GM20431 (cell line): ENCODE data around the gene PIGN.
"Not testable (repeated sequence)": the region's sequence is repeated elsewhere in the genome, so short reads cannot be mapped to it uniquely, and the experiment has no call there.

Source experiments
- in situ Hi-C: fragments of 300-500 bp; cut with MseI, MboI; formaldehyde crosslinking; loops from one replicate; pipeline ENCODE4 v1.15.0; 2020; ENCODE audit warnings: low sequenced_read_pairs; ENCODE audit not compliant: unreplicated experiment

PIGN gene

DNA sequence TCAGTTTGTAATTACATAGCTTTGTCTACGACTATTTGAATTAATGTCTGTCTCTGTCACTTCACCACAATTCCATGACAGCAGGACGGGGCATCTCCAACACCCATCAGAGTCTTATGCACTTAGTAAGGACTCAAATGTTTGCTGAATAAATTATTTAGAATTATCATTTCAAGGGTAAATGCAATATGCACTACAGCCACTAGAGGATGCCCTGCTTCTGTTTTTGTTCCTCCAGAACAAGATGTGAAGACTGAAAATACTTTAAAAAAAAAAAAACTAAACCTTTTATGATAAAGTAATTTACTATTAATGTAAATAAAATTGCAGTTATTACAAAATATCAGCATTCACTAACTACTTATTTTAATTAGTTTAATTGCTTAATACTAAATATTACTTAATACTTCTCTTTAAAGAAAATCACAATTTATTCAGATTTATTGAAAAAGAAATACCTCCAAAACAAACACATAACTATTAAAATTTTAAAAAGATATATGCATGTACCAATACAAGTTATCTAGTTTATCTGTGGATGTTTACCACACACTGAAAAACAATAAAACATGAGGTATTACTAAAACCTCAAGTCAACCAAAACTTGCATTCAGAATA lies 3.2 kb downstream of the PIGN start:
- in situ Hi-C loops, result loop anchor here (25.0 kb wide), 1 partner anchor 354 kb away; no protein-coding TSS in a partner anchor

DNA sequence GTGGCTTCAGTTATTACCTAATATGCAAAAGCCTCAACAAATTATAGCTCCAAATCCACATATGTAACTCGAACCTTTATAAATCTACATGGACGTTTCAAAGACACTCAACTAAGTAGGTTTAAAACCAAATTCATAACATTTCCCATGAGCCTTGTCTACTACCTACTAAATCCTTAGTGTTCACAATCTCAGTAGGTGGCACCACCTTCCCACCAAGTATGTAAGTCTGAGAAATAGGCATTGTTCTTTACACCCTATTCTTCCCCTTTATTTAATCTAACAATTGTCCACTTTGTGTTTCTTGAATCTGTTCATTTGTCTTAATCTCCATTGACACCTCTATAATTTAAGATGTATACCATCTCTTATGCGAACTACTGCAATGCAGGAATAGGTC lies 4.6 kb downstream of the PIGN start:
- in situ Hi-C loops, result loop anchor here (25.0 kb wide), 1 partner anchor 355 kb away; no protein-coding TSS in a partner anchor

DNA sequence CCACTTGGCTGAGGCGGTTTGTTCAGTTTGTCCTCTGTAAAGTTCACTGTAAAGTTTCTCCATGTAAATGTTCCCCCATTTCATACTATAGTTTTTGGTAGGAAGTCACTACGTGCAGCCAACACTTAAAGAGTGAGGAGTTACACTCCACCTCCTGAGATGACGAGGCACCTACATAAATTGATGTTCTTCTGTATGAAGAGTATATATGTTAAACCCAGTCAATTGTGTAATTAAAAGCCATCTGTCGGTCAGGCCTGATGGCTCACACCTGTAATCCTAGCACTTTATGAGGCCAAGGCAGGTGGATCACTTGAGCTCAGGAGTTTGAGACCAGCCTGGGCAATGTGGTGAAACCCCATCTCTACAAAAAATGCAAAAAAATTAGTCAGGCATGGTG lies 7.6 kb downstream of the PIGN start:
- in situ Hi-C loops, result loop anchor here (25.0 kb wide), 1 partner anchor 358 kb away; no protein-coding TSS in a partner anchor

DNA sequence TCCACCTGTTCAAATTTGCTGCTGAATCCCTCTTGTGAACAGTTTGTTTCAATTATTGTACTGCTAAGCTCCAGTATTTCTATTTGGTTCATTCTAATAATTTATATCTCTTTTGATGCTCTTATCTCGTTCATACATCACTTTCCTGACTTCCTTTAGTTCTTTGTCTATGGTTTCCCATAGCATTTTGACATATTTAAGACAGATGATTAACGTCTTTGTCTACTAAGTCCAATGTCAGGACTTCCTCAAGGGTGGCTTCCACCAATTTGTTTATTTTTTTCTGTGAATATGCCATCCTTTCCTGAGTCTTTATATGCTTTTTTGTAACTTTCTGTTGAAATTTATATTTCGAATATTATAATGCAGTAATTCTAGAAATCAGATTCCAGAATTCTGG lies 9.6 kb downstream of the PIGN start:
- in situ Hi-C loops, result loop anchor here (25.0 kb wide), 1 partner anchor 360 kb away; no protein-coding TSS in a partner anchor

DNA sequence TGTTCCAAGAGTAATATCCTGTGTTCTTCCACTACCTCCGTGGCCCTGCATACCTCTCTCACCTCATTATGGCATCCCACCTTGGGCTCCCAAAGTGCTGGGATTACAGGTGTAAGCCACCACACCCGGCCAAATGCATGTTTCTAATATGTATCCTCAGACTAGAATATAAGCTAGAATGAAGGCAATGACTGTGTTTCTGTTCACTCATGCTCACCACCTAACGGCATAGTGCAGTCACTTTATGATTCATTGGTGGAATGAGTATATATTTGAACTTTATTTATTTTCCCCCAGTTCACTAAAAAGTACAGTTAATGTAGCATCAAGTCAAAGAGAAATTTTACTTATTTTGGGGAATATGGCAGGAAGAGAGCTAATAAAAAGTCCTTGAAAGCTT lies 11.3 kb downstream of the PIGN start:
- in situ Hi-C loops, result loop anchor here (25.0 kb wide), 1 partner anchor 362 kb away; no protein-coding TSS in a partner anchor

DNA sequence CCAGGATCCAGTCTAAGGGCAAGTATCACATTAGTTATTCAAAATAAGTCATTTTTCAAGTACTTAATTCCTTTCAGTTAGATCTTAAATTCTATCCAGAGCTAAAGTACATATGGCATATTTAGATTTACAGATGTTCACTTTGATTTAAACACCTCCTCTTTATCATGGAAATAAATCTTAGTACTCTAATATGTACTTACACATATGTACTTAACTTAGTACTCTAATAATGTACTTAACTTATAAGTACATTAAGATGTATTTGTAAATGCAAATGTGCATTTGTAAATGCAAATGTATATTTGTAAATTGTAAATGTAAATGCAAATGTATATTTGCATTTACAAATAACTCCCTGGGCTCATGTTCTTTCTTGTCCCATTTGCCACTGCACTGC lies 14.6 kb downstream of the PIGN start:
- in situ Hi-C loops, result no loop called here

DNA sequence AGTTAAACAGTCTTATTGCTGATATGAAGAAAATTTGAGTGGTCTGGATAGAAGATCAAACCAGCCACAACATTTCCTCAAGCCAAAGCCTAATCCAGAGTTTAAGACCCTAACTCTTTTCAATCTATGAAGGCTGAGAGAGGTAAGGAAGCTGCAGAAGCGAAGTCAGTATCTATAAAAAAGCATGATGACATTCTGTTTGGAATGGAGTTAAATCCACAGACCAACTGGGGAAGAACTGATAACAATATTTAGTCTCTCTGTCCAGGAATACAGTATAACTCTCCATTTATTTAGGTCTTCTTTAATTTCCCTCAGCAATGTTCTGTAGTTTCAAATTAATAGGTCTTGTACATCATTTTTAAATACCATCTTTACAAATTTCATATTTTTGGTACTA lies 16.0 kb downstream of the PIGN start:
- in situ Hi-C loops, result no loop called here

DNA sequence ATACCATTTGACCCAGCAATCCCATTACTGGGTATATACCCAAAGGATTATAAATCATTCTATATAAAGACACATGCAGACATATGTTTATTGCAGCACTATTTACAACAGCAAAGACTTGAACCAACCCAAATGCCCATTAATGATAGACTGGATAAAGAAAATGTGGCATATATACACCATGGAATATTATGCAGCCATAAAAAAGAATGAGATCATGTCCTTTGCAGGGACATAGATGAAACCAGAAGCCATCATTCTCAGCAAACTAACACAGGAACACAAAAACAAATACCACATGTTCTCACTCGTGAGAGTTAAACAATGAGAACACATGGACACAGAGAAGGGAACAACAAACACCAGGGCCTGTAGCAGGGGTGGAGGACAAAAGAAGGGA lies 20.3 kb downstream of the PIGN start:
- in situ Hi-C loops, result not testable (repeated sequence)

DNA sequence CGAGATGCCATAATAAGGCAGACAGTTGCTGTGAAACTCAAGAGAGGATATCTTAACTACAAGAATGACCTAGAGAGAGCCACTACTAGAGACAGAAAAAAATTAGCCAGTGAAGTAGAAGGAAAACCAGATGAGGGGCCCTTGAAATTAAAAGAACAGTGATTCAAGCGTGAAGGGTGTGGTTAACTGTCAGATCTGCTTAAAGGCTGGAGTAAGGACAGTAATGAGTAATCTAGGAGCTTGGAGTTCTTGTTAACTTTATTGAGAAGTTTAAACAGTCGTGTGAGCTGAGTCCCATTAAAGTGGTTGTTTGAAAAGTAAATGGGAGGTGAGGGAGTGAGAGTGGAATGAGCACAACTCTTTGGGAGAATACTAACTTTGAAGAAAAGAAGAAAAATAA lies 21.3 kb downstream of the PIGN start:
- in situ Hi-C loops, result no loop called here

DNA sequence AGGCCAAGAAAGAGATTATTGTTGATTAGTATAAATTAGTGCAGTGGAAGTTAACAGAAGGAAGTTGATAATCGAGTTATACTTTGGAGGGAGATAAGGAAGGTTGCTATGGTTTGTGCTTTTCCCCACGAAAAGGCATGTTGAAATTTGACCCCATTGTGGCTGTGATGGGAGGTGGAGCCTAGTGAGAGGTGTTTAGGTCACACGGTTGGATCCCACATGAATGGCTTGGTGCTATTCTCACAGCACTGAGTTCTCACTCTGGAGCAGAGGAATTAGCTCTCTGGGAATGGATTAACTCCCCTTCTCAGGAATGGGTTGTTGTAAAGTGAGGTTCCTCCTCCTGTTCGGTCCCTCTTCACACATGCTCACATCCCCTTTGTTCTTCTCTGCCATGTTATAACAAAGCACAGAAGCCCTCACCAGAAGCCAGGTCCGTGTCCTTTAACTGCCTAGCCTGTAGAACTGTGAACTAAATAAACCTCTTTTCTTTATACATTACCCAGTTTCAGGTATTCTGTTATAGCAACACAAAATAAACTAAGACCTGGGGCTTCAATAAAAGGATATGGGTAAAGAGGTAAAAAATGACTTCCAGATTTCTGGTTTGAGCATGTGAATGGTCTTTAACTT lies 21.9 kb downstream of the PIGN start:
- in situ Hi-C loops, result no loop called here

DNA sequence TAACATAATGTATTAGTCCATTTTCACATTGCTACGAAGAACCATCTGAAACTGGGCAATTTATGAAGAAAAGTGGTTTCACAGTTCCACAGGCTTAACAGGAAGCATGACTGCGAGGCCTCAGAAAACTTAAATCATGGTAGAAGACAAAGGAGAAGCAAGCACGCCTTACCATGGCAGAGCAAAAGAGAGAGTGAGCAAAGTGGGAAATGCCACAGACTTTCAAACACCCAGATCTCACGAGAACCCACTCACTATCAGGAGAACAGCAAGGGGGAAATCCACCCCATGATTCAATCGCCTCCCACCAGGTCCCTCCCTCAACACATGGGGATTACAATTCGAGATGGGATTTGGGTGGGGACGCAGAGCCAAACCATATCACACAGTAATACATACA lies 22.5 kb downstream of the PIGN start:
- in situ Hi-C loops, result no loop called here

DNA sequence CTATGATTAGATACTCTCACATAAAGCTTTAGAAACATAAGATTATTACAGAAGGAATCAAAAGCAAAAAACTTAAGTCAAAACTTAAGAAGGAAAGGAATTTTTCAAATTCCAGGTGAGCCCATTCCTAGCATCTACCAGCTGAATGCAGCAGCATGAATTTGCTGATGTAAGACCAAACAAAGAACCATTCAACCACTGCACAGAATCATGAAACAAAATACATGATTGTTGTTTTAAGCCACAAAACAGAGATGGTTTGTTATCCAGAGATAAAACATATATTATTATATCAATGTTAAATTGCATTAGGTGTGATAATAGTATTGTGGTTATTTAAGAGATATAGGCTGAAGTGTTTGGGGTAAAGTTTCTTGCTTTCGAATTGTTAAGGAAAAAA lies 29.0 kb downstream of the PIGN start:
- in situ Hi-C loops, result no loop called here

DNA sequence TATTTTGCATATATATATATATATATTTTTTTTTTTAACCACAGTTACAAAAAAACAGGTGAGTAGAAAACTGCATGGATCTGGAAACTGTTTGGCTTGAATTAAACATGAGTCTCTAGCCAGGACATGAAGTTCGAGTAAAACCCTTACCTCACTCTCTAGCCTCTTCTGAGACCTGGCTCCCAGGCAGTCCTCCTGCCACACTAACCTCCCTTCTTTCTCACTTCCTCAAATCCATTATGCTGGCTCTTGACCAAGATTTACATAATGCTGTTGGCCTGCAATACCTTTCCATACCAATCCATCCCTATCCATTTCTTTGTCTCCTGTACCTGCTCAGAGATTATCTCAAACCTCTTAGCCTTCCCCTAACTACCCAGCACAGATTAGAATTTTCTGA lies 34.0 kb downstream of the PIGN start:
- in situ Hi-C loops, result no loop called here

DNA sequence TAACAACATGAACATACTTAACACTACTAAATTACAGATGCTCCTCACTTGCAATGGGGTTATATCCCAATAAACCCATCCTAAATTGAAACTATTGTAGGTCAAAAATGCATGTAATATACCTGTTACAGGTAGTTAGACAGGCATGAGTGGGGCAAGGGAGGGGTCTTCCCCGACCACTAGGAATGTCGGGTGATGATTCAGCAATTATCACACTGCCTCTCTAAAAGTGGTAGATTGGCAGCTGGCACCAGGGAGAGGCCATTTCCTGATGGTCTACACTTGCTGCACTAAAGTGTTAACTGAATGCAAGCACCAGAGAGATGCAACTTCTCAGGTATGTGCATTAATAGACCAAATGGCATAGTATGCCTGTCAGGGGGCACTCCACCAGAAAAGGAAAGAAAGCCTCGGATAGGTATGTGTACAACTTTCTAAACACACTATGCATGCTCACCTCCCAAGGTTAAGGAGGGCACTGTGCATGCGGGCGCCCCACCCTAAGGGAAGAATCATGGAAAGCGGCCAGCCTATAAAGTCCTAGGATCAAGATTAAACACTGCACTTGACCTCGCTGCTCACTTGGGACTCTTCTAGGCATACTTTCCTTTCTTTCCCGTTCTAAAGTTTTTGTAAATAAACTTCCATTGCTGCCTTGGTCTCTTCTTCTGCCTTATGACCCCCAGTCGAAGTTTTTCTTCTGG lies 35.6 kb downstream of the PIGN start:
- in situ Hi-C loops, result no loop called here

DNA sequence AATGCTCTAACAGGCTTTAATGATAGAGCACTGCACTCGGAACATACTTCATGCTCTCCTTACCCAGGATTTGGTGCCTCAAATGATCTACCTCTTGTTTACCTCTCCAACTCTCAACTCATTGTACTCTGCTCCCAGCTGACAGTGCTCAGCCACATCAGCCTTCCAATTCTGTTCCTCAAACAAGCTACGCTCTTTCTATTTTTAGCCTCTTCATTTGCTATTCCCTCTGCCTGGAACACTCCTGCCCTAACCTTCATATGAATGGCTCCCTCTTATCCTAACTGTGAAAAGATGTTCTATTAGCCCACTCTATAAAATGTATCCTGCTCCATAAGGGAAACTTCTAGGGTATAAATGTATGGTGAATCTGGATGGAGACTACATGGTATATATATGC lies 42.5 kb downstream of the PIGN start:
- in situ Hi-C loops, result loop anchor here (25.0 kb wide), 1 partner anchor 557 kb away; no protein-coding TSS in a partner anchor

DNA sequence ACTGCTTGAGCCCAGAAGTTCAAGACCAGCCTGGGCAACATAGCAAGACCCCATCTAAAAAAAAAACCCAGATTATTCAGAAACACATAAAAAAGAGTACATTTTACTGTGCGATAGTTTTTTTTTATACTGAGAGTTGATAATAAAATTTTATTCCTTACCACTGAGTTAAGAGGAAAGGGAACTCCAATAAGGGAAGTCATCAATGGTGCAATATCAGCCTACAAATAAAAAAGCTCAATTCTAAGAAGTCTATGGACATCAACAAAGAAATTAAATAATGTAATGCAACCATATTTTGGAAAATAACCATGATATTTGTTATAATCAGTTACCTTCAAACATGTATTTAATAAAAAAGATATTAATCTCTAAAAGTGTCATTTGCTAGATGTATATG lies 46.6 kb downstream of the PIGN start:
- in situ Hi-C loops, result loop anchor here (25.0 kb wide), 1 partner anchor 553 kb away; no protein-coding TSS in a partner anchor

DNA sequence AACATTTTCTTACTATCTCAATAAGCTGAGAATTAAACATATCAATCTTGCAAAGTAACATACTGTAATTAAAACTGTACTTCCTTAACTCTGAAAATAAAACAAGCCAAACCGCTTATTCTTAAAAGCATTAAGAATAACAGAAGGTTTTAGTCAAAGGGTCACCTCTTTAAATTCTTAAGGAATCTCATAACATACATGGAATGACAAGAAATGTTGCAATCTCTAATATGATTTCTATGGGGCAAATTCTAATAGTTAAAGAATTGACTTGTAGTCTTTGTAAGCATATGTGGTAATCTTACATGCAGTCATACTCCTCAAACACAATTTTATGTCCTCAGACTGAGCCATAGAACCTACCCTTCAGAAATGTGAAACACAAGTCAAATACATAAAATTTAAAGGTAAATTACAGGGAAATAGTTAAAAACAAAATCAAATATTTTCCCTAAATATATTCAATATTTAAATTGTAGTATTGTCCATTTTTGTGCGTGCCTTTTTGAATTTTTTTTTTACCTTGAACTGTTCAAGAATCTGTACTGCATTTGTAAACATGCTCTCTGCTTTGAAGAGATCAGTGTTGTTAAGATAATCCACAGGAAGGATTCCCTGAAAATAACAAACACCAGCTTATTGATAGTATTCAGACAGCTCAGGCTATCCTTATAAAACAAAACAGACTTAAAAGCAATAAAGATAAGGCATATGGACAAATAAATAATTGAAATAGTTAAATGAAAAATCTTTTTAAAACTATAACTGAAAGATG lies 48.2 kb downstream of the PIGN start:
- in situ Hi-C loops, result loop anchor here (25.0 kb wide), 1 partner anchor 551 kb away; no protein-coding TSS in a partner anchor

DNA sequence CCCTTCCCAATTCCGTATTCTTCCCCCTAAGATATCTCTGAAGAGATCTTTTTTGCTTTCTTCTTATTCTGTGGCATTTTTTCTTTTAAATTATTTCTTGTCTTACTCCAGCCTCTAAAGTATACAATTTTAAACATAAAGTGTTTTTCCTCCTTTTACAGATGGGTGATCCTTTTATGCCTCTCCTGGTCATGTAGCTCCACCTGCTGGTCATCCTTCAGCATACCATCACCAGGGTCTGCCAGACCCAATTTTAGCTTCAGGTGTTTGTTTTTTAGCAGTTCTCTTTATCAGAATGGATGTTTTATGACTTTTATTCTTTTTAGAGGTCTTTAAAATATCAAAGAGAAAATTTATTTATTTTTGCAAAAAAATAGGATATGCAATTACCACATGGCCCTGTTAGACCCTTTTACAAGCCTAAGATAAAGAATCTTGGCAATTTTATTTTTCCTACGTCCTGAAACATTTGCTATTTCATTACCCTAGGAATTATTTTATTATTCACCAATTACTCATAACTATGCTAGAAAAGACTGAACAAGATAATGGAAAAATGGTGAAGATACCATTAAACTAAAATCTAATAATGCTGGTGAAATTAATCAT lies 55.5 kb downstream of the PIGN start:
- in situ Hi-C loops, result loop anchor here (25.0 kb wide), 1 partner anchor 544 kb away; no protein-coding TSS in a partner anchor

DNA sequence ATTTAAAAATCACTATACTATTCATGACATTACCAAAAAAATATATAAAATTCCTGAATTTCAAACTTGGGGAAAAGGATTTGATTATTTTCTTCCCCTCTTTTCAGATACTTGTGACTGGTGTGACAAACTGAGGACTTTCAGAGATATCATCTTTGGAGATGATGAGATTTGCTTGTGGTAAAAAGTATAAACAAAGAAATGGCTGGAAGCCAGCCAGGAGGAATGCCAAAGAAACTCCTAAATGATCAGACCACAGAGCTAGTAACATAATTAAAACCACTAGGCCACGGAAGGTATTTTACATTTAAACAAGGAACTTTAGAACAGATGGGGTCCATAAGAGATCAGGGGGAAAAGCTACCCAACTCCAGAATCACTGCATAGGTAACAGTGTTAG lies 58.7 kb downstream of the PIGN start:
- in situ Hi-C loops, result loop anchor here (25.0 kb wide), 1 partner anchor 541 kb away; no protein-coding TSS in a partner anchor

DNA sequence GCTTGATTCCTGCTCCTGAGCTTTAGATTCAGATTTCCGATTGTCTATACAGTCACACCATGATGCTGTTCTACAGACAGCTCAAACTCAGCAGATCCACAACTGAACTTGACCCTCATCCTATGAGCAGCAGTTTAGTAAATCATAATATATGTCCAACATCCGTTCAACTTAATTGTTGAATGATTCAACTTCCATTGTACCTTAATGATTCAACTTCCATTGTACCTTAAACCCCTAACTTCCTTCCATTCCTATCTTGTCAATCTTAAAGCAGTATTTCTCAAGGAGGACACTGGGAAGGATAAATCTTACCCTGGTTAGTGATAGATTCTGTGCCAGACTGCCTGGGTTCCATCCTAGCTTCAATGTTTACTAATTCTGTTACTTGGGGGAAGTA lies 60.1 kb downstream of the PIGN start:
- in situ Hi-C loops, result loop anchor here (25.0 kb wide), 1 partner anchor 539 kb away; no protein-coding TSS in a partner anchor
